Measurements from ENCODE around the gene TSPAN33.

GRCh38 chr7:129209067-129209926, 64.8 kb downstream of the TSPAN33 start:
- TF ChIP-seq YY1 (IDR thresholded peaks at IDR 0.05; ENCODE audit: low read depth) (no peak), FOXM1 (IDR thresholded peaks at IDR 0.05; ENCODE audit: borderline replicate concordance, low read depth) (no peak), RAD21 (IDR thresholded peaks at IDR 0.05; ENCODE audit: low read depth) (no peak), NFIC (IDR thresholded peaks at IDR 0.05) (no peak), EP300 (IDR thresholded peaks at IDR 0.05; ENCODE audit: borderline replicate concordance) (no peak), EGR1 (IDR thresholded peaks at IDR 0.05) (no peak), CEBPB (IDR thresholded peaks at IDR 0.05) (no peak), TEAD4 (IDR thresholded peaks at IDR 0.05) (no peak), USF1 (IDR thresholded peaks at IDR 0.05) (no peak)
- TF ChIP-seq, protein P1, sequence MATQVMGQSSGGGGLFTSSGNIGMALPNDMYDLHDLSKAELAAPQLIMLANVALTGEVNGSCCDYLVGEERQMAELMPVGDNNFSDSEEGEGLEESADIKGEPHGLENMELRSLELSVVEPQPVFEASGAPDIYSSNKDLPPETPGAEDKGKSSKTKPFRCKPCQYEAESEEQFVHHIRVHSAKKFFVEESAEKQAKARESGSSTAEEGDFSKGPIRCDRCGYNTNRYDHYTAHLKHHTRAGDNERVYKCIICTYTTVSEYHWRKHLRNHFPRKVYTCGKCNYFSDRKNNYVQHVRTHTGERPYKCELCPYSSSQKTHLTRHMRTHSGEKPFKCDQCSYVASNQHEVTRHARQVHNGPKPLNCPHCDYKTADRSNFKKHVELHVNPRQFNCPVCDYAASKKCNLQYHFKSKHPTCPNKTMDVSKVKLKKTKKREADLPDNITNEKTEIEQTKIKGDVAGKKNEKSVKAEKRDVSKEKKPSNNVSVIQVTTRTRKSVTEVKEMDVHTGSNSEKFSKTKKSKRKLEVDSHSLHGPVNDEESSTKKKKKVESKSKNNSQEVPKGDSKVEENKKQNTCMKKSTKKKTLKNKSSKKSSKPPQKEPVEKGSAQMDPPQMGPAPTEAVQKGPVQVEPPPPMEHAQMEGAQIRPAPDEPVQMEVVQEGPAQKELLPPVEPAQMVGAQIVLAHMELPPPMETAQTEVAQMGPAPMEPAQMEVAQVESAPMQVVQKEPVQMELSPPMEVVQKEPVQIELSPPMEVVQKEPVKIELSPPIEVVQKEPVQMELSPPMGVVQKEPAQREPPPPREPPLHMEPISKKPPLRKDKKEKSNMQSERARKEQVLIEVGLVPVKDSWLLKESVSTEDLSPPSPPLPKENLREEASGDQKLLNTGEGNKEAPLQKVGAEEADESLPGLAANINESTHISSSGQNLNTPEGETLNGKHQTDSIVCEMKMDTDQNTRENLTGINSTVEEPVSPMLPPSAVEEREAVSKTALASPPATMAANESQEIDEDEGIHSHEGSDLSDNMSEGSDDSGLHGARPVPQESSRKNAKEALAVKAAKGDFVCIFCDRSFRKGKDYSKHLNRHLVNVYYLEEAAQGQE (IDR thresholded peaks at IDR 0.05; ENCODE audit: low read depth) = no peak

All from Ishikawa (cell line).